HepG2 (cell line): ENCODE measurements around the gene FAM78B. TPM values are rescaled to one million over a fixed set of nuclear protein-coding genes. Genes with fewer than 3 reads are reported as not detected.

Source experiments
- CCDC6 ChIP-seq: sonication (generic); formaldehyde crosslinking; IDR thresholded peaks from 2 replicates; pipeline ENCODE4 v1.8.1; 2022; ENCODE audit warnings: mild to moderate bottlenecking, missing genetic modification reagents, moderate library complexity
- EED ChIP-seq: sonication (generic); formaldehyde crosslinking; IDR thresholded peaks from 2 replicates; pipeline ENCODE4 v1.5.0; 2020; ENCODE audit warnings: mild to moderate bottlenecking, missing genetic modification reagents
- GATA4 ChIP-seq: sonication (generic); IDR thresholded peaks from 2 replicates; pipeline ENCODE4 v1.6.1; 2016; ENCODE audit warnings: antibody characterized with exemption, low read depth, borderline replicate concordance
- MEF2D ChIP-seq: sonication (generic); formaldehyde crosslinking; IDR thresholded peaks from 2 replicates; pipeline ENCODE4 v1.5.1; 2020; ENCODE audit warnings: mild to moderate bottlenecking, missing genetic modification reagents
- PAX8 ChIP-seq: sonication (generic); formaldehyde crosslinking; IDR thresholded peaks from 2 replicates; pipeline ENCODE4 v1.8.0; 2022; ENCODE audit warnings: mild to moderate bottlenecking, missing genetic modification reagents, borderline replicate concordance
- SOX6 ChIP-seq, 2 experiments: fragments of 450-650 bp in 1 of 2; sonication (generic) in 1 of 2; formaldehyde crosslinking in 1 of 2; IDR thresholded peaks; 2 replicates each; pipeline versions ENCODE4 v1.4.0 to v1.6.1; 2017 to 2020; ENCODE audit warnings: antibody characterized with exemption in 1 of 2, mild to moderate bottlenecking in 1 of 2, missing genetic modification reagents in 1 of 2
- TOE1 ChIP-seq: sonication (generic); formaldehyde crosslinking; IDR thresholded peaks from 2 replicates; pipeline ENCODE4 v1.4.0; 2020; ENCODE audit warnings: mild to moderate bottlenecking, missing genetic modification reagents
- ZNF253 ChIP-seq: sonication (generic); formaldehyde crosslinking; IDR thresholded peaks from 2 replicates; pipeline ENCODE4 v1.8.0; 2022; ENCODE audit warnings: mild to moderate bottlenecking, missing genetic modification reagents, borderline replicate concordance
- ZNF570 ChIP-seq: sonication (generic); formaldehyde crosslinking; IDR thresholded peaks from 2 replicates; pipeline ENCODE4 v1.4.0; 2020; ENCODE audit warnings: mild to moderate bottlenecking, missing genetic modification reagents, borderline replicate concordance
- ZNF687 ChIP-seq: sonication (generic); formaldehyde crosslinking; IDR thresholded peaks from 2 replicates; pipeline ENCODE4 v1.5.1; 2020; ENCODE audit warnings: mild to moderate bottlenecking, missing genetic modification reagents, moderate library complexity
- polyA plus RNA-seq, 8 experiments: library from polyadenylated mRNA; depleted of rRNA in 3 of 8; stranded (reverse) in 7 of 8; unstranded in 1 of 8; fragments of >200 nt; fragmentation: Illumina TruSeq in 4 of 8; extraction: Trizol in 4 of 8; gene quantifications; 2 replicates each; pipeline versions ENCODE4 v1.2.1 to v1.2.3, GENCODE V29; 2011 to 2016; ENCODE audit warnings: low read depth in 4 of 8, missing spikeins in 1 of 8, mixed read lengths in 1 of 8; ENCODE audit not compliant: insufficient read depth in 1 of 8
- total RNA-seq, 5 experiments: library from RNA; depleted of rRNA; stranded (reverse); fragments of >200 nt; fragmentation: Illumina TruSeq; extraction: Trizol; gene quantifications; 2 replicates each; pipeline ENCODE4 v1.2.3, GENCODE V29; 2016; ENCODE audit warnings: low read depth in 1 of 5

FAM78B gene
- total and polyA plus RNA-seq, 2 of the 13 experiments (the other 11 are each of a cell fraction or from before 2014, with no cell fraction given), result 0.22 to 0.31 TPM

DNA sequence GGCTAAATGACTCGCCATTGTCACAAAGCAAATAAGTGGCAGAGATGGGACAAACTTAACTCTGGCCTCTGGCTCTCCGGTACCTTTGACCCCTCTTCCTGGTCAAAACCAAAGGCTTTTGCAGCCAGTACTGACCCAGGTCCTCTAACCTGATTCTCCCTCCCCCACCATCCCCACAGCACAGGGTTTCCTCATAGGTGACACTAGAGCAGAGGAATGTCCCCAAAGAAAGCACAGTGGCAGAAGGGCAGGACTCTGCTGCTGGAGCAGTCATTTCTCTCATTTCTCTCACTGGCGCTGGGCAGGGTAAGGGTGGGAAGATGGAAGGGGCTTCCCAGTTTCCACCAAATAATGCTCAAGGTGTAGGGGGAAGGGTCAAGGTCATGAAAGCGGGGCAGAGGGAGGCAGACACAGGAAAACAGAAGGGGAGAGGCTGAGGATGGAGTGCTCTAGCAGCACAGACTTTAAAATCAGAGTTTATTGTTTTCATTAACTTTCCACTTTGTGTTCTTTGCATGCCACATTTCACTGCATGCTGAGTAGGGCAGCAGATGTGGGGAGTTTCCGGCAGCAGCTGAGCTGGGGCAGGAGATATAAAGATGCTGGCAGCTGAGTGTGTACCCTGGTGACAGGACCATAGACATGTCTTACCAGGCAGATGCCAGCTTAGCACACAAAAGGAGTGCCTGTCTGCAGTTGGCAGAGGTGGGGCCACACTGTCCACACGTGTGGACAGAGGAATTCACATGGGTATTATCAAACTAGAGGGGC is 80.5 kb downstream of the FAM78B start (continued):
- TF ChIP-seq GATA4, result no peak
- no peak for TF ChIP-seq PAX8
- TF ChIP-seq MEF2D (CRISPR knock-in tag), result no peak
- no peak for TF ChIP-seq ZNF687 (CRISPR knock-in tag)
- TF ChIP-seq EED (CRISPR knock-in tag), result no peak
- no peak for TF ChIP-seq ZNF253 (CRISPR knock-in tag)
- TF ChIP-seq ZNF570 (CRISPR knock-in tag), result no peak
- TF ChIP-seq CCDC6 (CRISPR knock-in tag), result no peak
- TF ChIP-seq TOE1, result no peak
- no peak for TF ChIP-seq SOX6 (IDR thresholded peaks at IDR 0.05)
- TF ChIP-seq SOX6 (CRISPR knock-in tag; IDR thresholded peaks at IDR 0.05), result no peak
